ENCODE measurements around the gene RIPK3.
"Not testable (repeated sequence)": the region's sequence is repeated elsewhere in the genome, so short reads cannot be mapped to it uniquely, and the experiment has no call there.

RIPK3 gene

GRCh38 chr14:24369463-24369862 lies 29.7 kb upstream of the RIPK3 start:
- DNase-seq, result no peak

GRCh38 chr14:24368562-24369252 lies 28.9 kb upstream of the RIPK3 start:
- DNase-seq, result peak; percentile 25

GRCh38 chr14:24368212-24368561 lies 28.4 kb upstream of the RIPK3 start:
- no peak for DNase-seq

- DNase-seq, result peak; percentile 76
Measured at GRCh38 chr14:24367514-24368211, 27.9 kb upstream of the RIPK3 start, which contains the start of gene NFATC4. Gene NFATC4, plus strand, starts transcription at chr14:24368184. Its CDS starts 157 bp downstream, at chr14:24368341.

- DNase-seq, result peak; percentile 81
Measured at GRCh38 chr14:24366721-24367513, 27.1 kb upstream of the RIPK3 start.

- no peak for DNase-seq
Measured at GRCh38 chr14:24366413-24366720, 26.6 kb upstream of the RIPK3 start.

- DNase-seq, result peak; percentile 59
Measured at GRCh38 chr14:24365600-24366412, 26.0 kb upstream of the RIPK3 start.

GRCh38 chr14:24364841-24365240 lies 25.1 kb upstream of the RIPK3 start:
- DNase-seq, result no peak

- no peak for DNase-seq
Measured at GRCh38 chr14:24363401-24363800, 23.6 kb upstream of the RIPK3 start.

GRCh38 chr14:24362241-24362960 lies 22.6 kb upstream of the RIPK3 start:
- no peak for DNase-seq

- DNase-seq, result no peak
Measured at GRCh38 chr14:24361326-24361725, 21.5 kb upstream of the RIPK3 start.

GRCh38 chr14:24360281-24360680 lies 20.5 kb upstream of the RIPK3 start:
- no peak for DNase-seq

- no peak for DNase-seq
Measured at GRCh38 chr14:24356208-24356607, 16.4 kb upstream of the RIPK3 start.

- DNase-seq, result no peak
Measured at GRCh38 chr14:24355009-24355408, 15.2 kb upstream of the RIPK3 start.

GRCh38 chr14:24354482-24354825 lies 14.7 kb upstream of the RIPK3 start:
- not testable (repeated sequence) for DNase-seq

- DNase-seq, result no peak
Measured at GRCh38 chr14:24353559-24354481, 14.0 kb upstream of the RIPK3 start.

- no peak for DNase-seq
Measured at GRCh38 chr14:24351517-24351916, 11.7 kb upstream of the RIPK3 start.

- DNase-seq, result no peak
Measured at GRCh38 chr14:24349742-24350141, 10.0 kb upstream of the RIPK3 start.

- no peak for DNase-seq
Measured at GRCh38 chr14:24348186-24348585, 8.4 kb upstream of the RIPK3 start.

- no peak for DNase-seq
Measured at GRCh38 chr14:24347134-24347533, 7.3 kb upstream of the RIPK3 start.

Measured in NCI-H1436 treated with DMSO at 0.1 percent for 48 hours (cell line).